ENCODE measurements around the gene PWWP2B.

The PWWP2B gene

DNA sequence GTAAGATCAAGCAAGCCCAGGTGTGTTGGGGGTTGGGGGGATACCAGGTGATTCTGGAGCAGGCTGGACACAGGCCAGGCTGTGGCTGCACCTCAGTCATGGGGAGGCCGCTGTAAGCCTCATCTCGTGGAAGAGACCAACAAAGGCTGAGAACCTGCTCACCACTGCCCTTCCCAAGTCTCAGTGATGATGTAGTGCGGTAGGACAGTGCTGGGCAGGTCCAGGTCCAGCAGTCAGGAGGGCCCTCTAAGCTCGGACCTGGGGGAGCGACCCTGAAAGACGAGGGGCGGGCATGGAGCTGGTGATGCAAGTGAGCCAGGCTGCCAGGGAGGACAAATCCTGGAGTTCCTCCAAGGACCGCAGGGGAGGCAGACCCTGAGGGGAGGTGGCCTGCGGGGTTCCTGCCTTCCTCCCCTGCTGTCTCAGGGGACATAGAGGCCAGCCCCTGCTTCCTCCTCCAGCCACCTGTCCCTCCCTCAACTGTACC is 3.3 kb upstream of the PWWP2B start:
- in situ Hi-C loops (cut with MboI; ENCODE audit: low sequenced_read_pairs) = no loop called here

DNA sequence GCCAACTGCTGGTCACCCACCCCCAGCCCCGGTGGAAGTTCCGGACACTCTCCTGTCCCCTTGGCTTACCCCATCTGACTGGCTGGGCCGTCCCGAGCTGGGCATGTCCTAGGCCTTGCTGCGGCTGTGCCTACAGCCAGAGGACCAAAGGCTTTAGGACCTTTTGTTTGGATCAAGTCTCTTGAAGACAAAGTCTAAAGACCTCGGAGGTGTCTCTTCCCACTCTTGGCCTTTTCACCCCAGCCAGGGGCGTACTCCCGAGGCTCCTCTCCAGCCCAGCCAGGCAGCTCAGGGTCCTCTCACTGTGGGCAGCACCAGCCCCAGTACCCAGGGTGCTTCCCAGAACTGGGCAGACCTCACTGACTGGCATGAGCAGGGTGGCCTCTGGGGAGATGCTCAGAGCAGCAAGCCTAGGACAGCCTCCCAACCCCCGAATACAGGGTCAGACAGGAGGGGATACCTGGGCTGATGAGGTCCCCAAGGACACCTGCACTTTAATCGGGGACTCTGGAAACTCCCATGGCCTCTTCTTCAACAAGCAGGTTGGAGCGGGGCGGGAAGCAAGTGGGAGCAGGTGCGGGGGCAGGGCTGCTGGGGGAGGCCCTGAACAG is 2.7 kb upstream of the PWWP2B start:
- in situ Hi-C loops (cut with MboI; ENCODE audit: low sequenced_read_pairs) = no loop called here

DNA sequence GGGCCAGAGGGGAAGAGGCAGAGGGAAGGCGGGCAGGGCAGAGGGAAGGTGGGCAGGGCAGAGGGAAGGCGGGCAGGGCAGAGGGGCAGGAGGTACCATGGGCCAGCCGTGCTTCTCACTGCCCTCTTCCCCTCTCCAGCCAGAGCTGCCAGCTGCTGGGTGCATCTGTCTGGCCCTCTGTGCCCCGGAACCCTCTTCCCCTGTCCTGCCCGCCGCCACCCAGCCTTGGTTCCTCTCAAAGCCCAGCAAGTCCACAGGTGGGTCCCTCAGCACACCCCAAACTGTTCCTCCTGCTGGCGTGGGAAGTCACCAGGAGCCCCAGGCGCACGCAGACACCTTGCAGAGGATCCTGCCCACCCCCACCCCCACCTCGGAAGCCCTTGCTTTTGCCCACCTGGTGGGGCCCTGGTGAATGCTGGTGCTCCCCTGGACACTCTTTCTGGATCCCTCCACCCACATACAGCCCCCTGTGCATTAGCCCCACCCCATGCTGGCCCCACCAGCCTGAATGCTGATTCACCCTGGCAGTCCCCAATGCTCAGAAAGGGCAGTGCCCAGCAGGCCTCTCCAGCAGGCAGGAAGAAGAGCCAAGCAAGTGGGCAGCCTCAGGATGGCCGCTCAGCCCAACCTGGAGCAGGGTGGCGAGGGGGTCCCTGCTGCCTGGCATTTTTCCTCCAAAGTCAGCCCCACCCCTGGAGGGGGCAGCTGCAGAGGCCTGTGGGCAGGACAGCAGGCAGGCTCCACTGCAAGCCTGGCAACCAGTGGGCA is 1.9 kb upstream of the PWWP2B start:
- in situ Hi-C loops (cut with MboI; ENCODE audit: low sequenced_read_pairs) = no loop called here

DNA sequence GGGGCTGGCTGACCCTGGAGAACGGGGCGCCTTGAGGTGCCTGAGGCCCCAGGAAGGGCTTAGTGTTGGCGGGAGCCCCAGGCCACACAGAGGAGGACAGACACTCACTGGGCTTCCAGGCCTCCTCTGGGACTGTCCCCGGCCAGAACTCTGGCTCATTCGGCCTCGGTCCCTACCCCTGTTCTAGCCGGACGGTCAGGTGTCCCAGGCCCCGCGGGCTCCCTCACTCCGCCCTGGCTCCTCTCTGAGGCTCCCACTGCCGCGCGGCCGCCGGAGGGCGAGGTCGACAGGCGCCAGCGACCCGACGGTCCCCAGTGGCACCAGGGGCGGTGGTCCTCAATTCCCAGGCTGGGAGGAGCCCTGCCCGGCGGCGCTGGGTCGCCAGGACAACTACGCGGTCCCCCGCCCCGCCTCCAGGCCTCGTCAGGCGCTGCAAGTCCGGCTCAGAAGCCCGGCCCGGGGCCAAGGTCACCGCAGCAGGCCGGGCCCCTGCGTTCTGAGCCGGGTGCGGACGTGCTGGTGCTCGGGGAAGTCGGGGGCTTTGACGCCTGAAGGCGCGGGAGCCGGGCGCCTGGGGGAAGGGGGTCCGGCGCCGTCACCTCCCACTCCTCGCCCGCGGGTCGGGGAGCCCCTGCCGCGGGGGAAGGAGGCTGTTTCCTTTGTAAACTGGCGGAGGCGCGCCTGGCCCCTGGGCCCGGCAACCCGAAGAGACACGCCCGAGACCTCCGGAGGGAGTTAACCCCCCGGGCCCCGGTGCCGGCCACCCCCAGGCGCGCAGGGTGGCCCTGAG is 1.1 kb upstream of the PWWP2B start:
- in situ Hi-C loops (cut with MboI; ENCODE audit: low sequenced_read_pairs) = no loop called here

DNA sequence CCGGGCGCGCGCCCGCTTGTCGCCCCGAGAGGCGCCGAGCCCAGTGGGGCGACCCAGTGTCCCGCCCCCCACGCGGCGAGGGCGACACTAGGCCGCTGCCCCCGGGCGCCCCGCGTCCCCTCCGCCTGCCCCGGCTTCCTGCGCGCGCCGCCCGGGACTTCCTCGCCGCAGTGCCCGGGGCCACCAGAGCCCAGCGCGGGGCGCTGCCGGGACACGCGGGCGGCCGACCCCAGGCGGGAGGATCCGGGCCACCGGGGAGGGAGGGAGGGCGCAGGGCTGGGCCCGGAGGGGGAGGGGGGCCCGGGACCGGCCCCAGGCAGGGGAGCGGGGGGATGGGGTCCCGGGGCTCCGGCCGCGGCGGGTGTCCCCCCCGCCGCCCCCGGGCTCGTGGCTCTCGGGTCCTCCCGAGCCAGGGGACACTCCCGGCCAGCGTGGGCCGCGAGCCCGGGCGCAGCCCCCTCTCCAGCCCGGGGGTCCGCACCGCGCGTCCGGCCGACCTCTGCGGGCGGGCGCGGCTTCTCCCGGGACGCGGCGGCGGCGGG is 435 bp upstream of the PWWP2B start:
- in situ Hi-C loops (cut with MboI; ENCODE audit: low sequenced_read_pairs) = no loop called here

DNA sequence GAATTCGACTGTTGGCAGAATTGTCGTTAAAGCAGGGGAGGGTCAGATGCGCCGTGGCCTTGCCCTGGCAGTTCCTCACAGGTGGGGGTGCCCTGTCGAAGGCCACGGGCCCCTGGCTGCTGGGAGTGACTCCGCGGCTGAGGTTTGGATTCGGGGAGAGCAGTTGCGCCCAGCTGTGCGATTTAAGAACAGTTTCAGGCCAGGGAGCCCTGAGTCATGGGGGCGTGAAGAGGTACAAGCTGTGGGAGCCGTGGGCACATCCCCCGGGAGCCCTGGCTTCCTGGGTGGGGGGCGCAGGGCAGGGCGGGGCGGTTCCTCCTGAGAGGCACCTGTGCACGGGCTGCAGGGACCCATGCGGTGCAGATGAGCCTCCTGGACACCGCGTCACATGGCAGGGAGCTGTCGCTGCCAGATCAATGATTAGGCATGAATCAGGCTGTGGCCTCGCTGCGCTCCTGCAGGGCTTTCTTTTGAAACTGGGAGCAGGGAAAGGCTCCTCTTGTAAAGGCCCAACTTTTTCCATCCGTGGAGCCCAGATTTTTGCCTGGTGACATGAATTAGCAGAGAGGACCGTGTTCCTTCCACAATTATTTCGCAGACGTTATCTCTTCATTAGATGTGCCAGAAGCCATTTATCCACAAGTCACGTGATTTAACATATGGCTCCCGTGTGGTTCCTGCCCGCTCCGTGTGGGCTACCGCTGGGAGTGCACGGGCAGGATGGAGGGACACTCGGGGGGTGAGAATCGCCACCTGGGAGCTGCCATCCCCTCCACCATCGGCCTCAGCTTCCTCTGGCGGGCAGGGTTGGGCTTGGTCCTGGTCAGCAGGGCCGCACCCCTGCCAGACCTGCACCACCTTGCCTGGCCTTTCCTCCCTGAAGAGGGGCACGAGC is 918 bp downstream of the PWWP2B start:
- in situ Hi-C loops (cut with MboI; ENCODE audit: low sequenced_read_pairs) = no loop called here

DNA sequence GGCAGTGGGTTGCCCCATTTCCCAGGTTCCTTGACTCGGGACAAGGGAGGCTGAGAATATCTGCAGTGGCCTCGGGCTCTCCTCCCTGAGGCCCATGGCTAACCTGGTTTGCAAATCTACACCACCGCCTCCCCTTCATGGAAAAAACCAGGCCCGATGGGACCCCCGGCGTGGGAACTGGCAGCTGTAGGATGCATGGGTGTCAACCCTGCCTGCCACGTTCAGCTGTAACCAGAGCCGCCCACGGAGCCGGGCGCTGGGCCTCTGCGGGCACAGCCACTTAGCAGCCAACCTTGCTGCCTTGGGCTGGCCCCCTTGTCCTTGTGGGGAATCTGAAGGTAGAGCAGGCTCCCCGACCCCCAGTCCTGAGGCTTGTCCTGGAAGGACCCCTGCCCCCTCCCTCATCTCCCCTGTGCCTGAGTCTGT is 1.6 kb downstream of the PWWP2B start:
- in situ Hi-C loops (cut with MboI; ENCODE audit: low sequenced_read_pairs) = no loop called here

DNA sequence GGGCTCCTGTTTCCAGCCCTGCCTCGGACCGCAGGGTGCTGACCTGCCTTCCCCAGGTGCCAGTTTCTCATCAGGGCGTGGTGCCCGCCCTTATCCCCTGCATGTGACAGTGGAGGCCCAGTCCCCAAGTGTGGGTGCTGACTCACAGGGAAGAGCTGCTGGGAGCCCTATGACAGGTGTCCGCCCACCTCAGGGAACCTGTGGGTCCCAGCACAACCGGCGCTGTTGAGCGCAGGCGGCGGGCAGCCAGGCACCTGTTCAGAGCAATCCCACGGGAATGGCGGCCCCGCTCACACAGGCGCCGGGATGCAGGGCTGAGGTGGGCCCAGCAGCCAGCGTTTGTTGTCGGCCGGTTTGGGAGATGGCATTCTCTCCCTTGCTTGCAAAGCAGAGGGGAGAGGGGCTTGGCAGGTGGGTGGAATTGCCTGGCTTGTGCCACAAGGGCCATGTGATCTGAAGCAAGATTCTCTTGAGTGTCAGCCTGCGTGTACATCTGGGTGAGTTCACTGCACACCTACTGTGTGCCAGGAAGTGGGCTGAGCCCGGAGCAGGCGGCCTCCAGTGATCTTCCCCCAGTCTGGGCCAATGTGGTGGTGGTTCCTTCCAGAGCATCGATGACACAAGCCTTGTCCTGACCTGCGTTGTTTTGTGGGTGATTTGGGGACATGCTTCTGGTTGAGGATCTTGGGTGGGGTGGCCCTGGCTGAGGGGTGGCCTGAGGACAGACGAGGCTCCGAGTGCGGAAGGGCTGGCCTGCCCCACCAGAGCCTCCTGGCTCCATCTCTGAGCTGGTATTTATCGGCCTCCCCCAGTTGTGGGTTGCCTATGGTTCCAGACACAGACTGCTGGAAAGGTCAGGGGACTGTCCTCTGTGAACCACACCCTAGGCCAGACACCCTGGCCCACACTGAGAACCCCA is 2.4 kb downstream of the PWWP2B start:
- in situ Hi-C loops (cut with MboI; ENCODE audit: low sequenced_read_pairs) = no loop called here

DNA sequence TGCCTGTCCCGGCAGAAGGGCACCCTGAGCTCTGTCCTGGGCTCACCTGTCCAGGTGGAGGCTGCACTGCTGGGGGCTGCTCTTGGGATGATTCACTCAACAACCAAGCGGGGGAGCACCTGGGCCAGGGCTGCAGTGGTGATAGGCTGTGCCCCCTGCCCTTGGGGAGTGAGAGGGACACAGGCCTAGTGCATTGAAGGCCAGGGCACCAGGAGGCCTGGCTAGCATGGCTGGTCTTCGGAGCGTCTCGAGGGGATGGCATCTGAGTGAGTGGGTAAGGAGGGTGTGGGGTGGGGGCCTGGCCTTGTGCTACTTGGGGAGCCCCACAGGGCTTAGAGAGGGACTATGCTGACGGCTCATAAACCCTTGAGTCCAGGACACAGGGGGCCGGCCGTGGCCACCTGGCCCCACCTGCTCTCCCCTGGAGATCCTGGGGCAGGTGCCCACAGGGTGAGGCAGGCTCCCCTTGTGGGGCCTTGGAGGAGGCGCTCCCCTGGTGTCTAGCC is 3.1 kb downstream of the PWWP2B start:
- in situ Hi-C loops (cut with MboI; ENCODE audit: low sequenced_read_pairs) = no loop called here

DNA sequence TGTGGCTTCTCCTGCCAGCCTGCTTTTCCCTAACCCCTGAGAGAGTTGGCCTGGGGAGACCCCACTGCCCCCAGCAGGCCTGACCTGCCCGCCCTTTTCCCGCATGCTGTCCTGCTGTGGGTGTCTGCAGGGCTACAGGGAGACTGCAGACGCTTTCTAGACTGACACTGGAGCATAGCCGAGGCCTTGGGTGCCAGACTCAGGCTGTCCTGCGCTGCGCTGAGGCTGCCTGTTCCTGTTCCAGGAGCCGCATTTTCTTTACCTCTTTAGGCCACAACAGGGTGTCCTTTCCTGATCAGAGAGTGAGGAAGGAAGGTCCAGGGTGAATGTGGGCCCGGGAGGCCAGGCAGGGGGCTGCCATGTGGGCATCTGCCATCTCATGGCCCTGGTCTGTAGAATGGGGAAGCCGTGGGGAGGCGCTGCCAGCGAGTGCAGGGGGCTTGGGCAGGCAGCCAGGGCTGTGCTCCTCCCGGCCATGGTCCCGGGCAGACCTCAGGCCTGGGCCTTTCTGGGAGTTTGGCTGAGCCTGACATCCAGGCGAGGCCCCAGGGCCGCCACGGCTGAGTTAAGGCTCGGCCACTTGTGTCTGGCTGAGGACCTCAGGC is 3.6 kb downstream of the PWWP2B start:
- in situ Hi-C loops (cut with MboI; ENCODE audit: low sequenced_read_pairs) = no loop called here

DNA sequence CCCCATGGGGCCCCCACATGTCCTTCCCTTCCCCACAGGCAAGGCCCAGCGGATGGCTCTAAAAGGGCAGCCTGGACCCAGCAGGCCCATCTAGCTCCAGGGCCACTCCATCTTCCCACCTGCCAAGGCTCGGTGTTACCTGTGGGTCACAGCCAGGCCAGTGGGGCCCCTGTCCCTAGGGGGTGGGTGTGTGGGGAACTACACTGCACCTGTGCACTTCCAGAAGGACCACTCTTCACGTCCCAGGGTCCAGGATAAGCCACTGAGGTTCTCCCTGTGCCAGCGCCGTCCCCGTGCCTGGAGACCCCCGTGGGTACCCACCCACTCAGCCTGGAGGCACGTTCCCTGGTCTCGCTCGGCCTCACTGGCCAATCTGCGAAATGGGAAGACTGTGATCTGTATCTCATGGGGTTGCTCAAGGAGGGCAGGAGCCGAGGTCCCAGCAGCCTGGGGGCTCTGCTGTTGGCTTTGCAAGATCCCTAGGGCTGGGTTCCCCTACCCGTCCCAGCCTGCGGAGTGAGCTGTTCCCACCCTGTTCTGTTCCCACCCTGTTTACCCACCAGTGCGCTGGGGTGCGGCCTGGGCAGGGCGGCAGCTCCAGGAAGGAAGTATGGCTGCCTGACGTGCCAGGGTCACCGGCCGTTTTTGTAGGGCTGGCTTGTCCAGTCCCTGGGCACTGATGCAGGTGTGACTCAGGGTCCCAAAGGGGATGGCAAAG is 4.6 kb downstream of the PWWP2B start:
- in situ Hi-C loops (cut with MboI; ENCODE audit: low sequenced_read_pairs) = no loop called here

DNA sequence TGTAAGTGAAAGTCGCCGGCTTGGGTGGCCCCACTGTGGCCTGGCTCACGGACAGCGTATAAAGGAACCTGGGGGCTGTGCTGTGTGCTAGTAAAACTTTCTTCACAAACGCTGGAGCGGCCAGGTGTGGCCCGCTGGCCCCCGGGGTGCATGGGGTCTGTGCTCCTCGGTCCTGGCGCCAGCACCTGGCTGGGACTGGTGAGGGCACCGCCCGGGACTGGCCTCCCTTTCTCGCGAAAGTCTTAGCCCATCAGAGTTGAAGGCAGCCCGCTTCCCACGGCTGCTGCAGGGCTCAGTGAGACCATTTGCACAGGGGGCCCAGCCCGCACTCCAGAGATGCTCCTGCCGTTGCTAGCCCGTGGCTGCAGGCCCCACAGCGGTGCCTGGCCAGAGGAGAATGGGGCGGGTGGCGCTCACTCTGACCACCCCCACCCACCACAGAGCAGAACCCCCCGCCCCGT is 5.8 kb downstream of the PWWP2B start:
- in situ Hi-C loops (cut with MboI; ENCODE audit: low sequenced_read_pairs) = no loop called here

DNA sequence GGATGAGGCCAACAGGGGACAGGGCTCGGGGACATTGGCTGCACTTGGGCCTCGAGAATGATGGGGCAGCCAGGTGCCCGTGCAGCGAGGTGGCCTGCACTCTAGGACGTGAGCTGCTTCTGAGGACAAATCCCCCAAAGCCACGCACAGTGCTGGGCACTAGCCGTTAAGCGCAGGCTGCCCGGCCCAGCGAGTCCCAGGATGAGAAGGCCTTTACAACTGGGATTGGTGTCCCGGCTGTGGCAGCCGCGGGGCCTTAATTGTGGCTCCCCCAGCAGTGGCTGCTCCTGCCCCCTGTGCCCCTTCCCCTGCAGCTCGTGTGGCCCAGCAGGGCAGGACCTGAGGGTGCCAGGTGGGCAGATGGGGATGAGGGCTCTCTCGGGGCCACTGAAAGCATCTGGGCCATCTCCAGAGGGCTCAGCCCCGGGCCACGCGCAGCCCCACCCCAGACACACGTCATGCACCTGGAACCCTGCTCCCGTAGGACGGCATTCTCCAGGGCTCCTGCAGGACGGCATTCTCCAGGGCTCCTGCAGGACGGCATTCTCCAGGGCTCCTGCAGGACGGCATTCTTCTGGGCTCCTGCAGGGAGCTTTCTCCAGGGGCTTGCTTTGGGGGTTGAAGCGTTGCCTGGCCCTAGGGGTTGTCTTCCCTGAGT is 6.6 kb downstream of the PWWP2B start:
- in situ Hi-C loops (cut with MboI; ENCODE audit: low sequenced_read_pairs) = no loop called here

DNA sequence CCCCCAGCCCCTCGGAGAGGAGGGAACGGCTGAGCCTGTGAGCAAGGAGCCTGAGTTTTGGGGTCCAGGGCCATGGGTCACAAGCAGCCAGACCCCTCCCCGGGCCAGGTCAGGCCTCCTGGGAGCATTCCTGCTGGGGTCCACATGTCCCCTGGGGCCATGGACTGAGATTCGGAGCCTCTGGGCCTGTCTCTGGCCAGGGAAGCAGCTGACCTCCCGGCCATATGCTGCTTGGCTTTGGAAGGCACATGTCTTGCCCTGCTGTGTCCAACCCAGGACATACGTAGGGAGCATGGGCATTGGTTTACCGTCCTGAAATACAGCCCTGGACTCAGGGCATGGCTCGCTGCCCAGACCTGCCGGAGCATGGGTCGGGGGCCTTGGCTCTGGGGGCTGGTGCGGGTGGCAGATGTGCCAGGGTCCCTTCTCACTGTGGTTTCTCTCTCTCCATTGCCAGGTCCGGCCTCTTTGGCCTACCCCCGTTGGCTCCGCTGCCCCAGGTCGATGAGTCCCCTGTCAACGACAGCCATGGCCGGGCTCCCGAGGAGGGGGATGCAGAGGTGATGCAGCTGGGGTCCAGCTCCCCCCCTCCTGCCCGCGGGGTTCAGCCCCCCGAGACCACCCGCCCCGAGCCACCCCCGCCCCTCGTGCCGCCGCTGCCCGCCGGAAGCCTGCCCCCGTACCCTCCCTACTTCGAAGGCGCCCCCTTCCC is 7.3 kb downstream of the PWWP2B start:
- in situ Hi-C loops (cut with MboI; ENCODE audit: low sequenced_read_pairs) = no loop called here

DNA sequence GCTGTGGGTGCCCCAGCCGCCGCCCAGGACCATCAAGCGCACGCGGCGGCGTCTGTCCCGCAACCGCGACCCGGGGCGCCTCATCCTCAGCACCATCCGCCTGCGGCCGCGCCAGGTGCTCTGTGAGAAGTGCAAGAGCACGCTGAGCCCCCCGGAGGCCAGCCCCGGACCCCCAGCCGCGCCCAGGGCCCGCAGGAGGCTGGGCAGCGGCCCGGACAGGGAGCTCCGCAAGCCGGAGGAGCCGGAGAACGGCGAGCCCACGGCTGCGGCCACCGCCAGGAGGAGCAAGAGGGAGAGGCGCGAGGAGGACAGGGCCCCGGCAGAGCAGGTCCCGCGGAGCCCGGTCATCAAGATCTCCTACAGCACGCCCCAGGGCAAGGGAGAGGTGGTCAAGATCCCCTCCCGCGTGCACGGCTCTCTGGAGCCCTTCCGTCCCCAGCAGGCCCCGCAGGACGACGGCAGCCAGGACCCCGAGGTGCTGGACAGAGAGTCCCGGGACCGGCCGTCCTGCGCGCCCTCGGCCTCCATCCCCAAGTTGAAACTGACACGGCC is 8.0 kb downstream of the PWWP2B start:
- in situ Hi-C loops (cut with MboI; ENCODE audit: low sequenced_read_pairs) = no loop called here

DNA sequence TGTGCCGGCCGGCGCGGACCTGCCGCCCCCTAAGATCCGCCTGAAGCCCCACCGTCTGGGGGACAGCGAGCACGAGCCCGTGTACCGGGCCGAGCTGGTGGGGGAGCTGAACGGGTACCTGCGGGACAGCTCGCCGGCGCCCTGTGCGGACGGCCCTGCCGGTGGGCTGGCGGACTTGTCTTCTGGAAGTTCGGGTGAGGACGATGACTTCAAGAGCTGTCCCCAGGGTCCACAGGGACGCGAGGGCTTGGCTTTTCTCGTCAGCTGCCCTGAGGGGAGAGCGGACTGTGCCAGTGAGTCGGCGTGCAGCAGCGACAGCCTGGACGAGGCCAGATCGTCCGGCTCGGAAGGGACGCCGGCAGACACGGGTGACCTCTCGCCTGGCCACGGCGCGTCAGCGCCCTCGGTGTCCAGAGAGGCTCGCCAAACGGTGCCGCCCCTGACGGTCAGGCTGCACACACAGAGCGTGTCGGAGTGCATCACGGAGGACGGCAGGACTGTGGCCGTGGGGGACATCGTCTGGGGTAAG is 8.5 kb downstream of the PWWP2B start:
- in situ Hi-C loops (cut with MboI; ENCODE audit: low sequenced_read_pairs) = no loop called here

Measured in hTERT RPE-1 (cell line).